ENCODE results near the gene PSMC4.

GRCh38 chr19:39942366-39942730 lies 28.6 kb upstream of the PSMC4 start:
- no peak for TF ChIP-seq CTCF (IDR thresholded peaks at IDR 0.05)
- no peak for TF ChIP-seq POLR2A (IDR thresholded peaks at IDR 0.05)
